Right lobe of liver (tissue), 6 donors: ENCODE results near the gene TC2N. TPM values are rescaled to one million over a fixed set of nuclear protein-coding genes. Genes with fewer than 3 reads are reported as not detected.

Experiments used
- ATAC-seq, 4 donors: fragments of 200-7000 bp; cut with Tn5 transposase; one replicate each; pipeline ENCODE4 v1.9.1; 2020; ENCODE audit warnings: mild to moderate bottlenecking in 4 of 4, moderate library complexity in 4 of 4
- DNase-seq, 3 donors: peaks; one replicate each; pipeline ENCODE4 v3.0.0-alpha.2; 2020
- H3K27ac ChIP-seq, 3 donors: fragments of 200-600 bp; one replicate each; pipeline ENCODE4 v1.8.0; 2022
- H3K27me3 ChIP-seq, 2 donors: fragments of 200-600 bp; one replicate each; pipeline ENCODE4 v1.8.0; 2022
- H3K36me3 ChIP-seq, 4 donors: fragments of 200-600 bp; sonication (generic) in 1 of 4; one replicate each; pipeline versions ENCODE4 v1.5.1 to v1.8.0; 2017 to 2022; ENCODE audit warnings: control low read depth in 1 of 4
- H3K4me1 ChIP-seq, 4 donors: fragments of 200-600 bp; sonication (generic) in 1 of 4; one replicate each; pipeline versions ENCODE4 v1.5.1 to v1.8.0; 2017 to 2022; ENCODE audit warnings: control low read depth in 1 of 4
- H3K4me3 ChIP-seq, 3 donors: fragments of 200-600 bp; one replicate each; pipeline ENCODE4 v1.8.0; 2022
- H3K9me3 ChIP-seq, 4 donors: fragments of 200-600 bp; sonication (generic) in 1 of 4; one replicate each; pipeline versions ENCODE4 v1.5.1 to v1.8.0; 2017 to 2022; ENCODE audit warnings: control low read depth in 1 of 4
- CTCF ChIP-seq, 4 donors: fragments of 200-600 bp in 3 of 4; fragments of 450-650 bp in 1 of 4; IDR thresholded peaks; one replicate each; pipeline versions ENCODE4 v1.5.1 to v1.8.0; 2016 to 2022; ENCODE audit warnings: antibody characterized with exemption in 4 of 4, mild to moderate bottlenecking in 2 of 4
- POLR2A ChIP-seq: fragments of 450-650 bp; IDR thresholded peaks from one replicate; pipeline ENCODE4 v1.6.1; 2017; ENCODE audit warnings: antibody characterized with exemption, mild to moderate bottlenecking
- WGBS: methylation state at CpG from one replicate; pipeline ENCODE4 v1.1.6; 2018; ENCODE audit warnings: low coverage, low lambda C conversion rate; ENCODE audit not compliant: insufficient coverage; ENCODE audit errors: missing lambda C conversion rate; 5-methylcytosine and 5-hydroxymethylcytosine counted together
- intact Hi-C, 2 donors: fragments of 100-400 bp; cut with DNase I; formaldehyde crosslinking; loops; one replicate each; pipeline versions ENCODE4 v1.11.2 to v1.14.1; 2022
- total RNA-seq, 6 experiments: library from RNA; depleted of rRNA in 2 of 6; stranded (reverse); fragments of >200 nt in 2 of 6; fragmentation: NEBNext Ultra II Directional in 3 of 6; extraction: Animal tissue kit (Norgen Biotek cat#: 25700) in 3 of 6; gene quantifications; one replicate each; pipeline versions ENCODE4 v1.1.0 to v1.2.4, GENCODE V29; 2016 to 2023
- donor health status: DM: no; HTN: yes; CAD: no.
- donor health status: DM: no; HTN: no; CAD: no.
- donor health status: DM: no; HTN: no; CAD: no.
- donor health status: DM: no; HTN: yes; CAD: no.
- donor health status: DM: no; HTN: yes; CAD: no.

The TC2N gene
- total RNA-seq, 6 experiments from 2014 or later: 1.0 to 6.5 (median 4.3) TPM

- 79% methylated on average over 4 of the region's 4 CpGs for WGBS
- TF ChIP-seq CTCF (IDR thresholded peaks at IDR 0.05) (no peak), POLR2A (no peak)
- no peaks in the 10 kb centered on the region for H3K27me3 ChIP-seq
- no peak for ATAC-seq
- H3K4me1 ChIP-seq: peaks cover 0 to 18% (median 8%) of the 10 kb centered on the region in 4 donors
- no peaks in the 10 kb centered on the region for H3K9me3 ChIP-seq
- H3K36me3 ChIP-seq: no peaks in the 10 kb centered on the region
- no peak overlapping the region for H3K27ac ChIP-seq
- DNase-seq: no peak
- intact Hi-C loops: no loop called here
- no peak overlapping the region for H3K4me3 ChIP-seq
These were observed 17.9 kb upstream of the TC2N start for GRCh38 chr14:91885113-91885712.

GRCh38 chr14:91884664-91885063, 17.3 kb upstream of the TC2N start:
- peaks cover 0 to 12% (median 5%) of the 10 kb centered on the region in 4 donors for H3K4me1 ChIP-seq
- H3K36me3 ChIP-seq: no peaks in the 10 kb centered on the region
- no peak for DNase-seq
- no peak overlapping the region for H3K4me3 ChIP-seq
- WGBS: 47% methylated on average over 5 of the region's 6 CpGs
- no peak for ATAC-seq
- no peak for TF ChIP-seq POLR2A
- TF ChIP-seq CTCF (IDR thresholded peaks at IDR 0.05): no peak
- intact Hi-C loops: no loop called here
- no peaks in the 10 kb centered on the region for H3K9me3 ChIP-seq
- no peaks in the 10 kb centered on the region for H3K27me3 ChIP-seq
- H3K27ac ChIP-seq: no peak overlapping the region

GRCh38 chr14:91883753-91884152, 16.4 kb upstream of the TC2N start:
- H3K27ac ChIP-seq: no peak overlapping the region
- H3K4me3 ChIP-seq: no peak overlapping the region
- 52% methylated on average over 4 of the region's 9 CpGs for WGBS
- H3K4me1 ChIP-seq: peaks cover 0 to 3% (median under 1%) of the 10 kb centered on the region in 4 donors
- DNase-seq (no peak), ATAC-seq (no peak)
- H3K9me3 ChIP-seq: no peaks in the 10 kb centered on the region
- no peaks in the 10 kb centered on the region for H3K27me3 ChIP-seq
- no peaks in the 10 kb centered on the region for H3K36me3 ChIP-seq
- intact Hi-C loops: no loop called here
- TF ChIP-seq CTCF (IDR thresholded peaks at IDR 0.05) (no peak), POLR2A (no peak)

GRCh38 chr14:91882776-91883175, 15.4 kb upstream of the TC2N start:
- TF ChIP-seq CTCF (IDR thresholded peaks at IDR 0.05) (no peak), POLR2A (no peak)
- Histone ChIP-seq H3K36me3 (no peaks in the 10 kb centered on the region), H3K4me3 (no peak overlapping the region), H3K27ac (no peak overlapping the region), H3K27me3 (no peaks in the 10 kb centered on the region), H3K4me1 (no peaks in the 10 kb centered on the region), H3K9me3 (no peaks in the 10 kb centered on the region)
- ATAC-seq (no peak), DNase-seq (no peak)
- intact Hi-C loops: no loop called here
- WGBS: 80% methylated on average over 2 of the region's 4 CpGs

GRCh38 chr14:91882369-91882768, 15.0 kb upstream of the TC2N start:
- H3K9me3 ChIP-seq: no peaks in the 10 kb centered on the region
- intact Hi-C loops: no loop called here
- TF ChIP-seq POLR2A (no peak), CTCF (IDR thresholded peaks at IDR 0.05) (no peak)
- H3K27me3 ChIP-seq: no peaks in the 10 kb centered on the region
- ATAC-seq (no peak), DNase-seq (no peak)
- WGBS: no CpG with 5 or more reads among the region's 5 CpGs
- H3K36me3 ChIP-seq: no peaks in the 10 kb centered on the region
- H3K27ac ChIP-seq: no peak overlapping the region
- no peak overlapping the region for H3K4me3 ChIP-seq
- no peaks in the 10 kb centered on the region for H3K4me1 ChIP-seq
